ENCODE measurements around the gene ICA1.
"Not testable (repeated sequence)": the region's sequence is repeated elsewhere in the genome, so short reads cannot be mapped to it uniquely, and the experiment has no call there.

ICA1 gene

GRCh38 chr7:8254667-8255066 is 7.3 kb downstream of the ICA1 start:
- DNase-seq (ENCODE audit: low read depth): no peak
- no peak for TF ChIP-seq CTCF (conservative IDR thresholded peaks at IDR 0.05; ENCODE audit: low read depth, low read length)
- H3K4me3 ChIP-seq (ENCODE audit: low read depth, low read length): no peak overlapping the region

- TF ChIP-seq CTCF (conservative IDR thresholded peaks at IDR 0.05; ENCODE audit: low read depth, low read length): no peak
- H3K4me3 ChIP-seq (ENCODE audit: low read depth, low read length): no peak overlapping the region
- DNase-seq (ENCODE audit: low read depth): no peak
These were observed 7.8 kb downstream of the ICA1 start for GRCh38 chr7:8254215-8254614.

- DNase-seq (ENCODE audit: low read depth): no peak
- no peak overlapping the region for H3K4me3 ChIP-seq (ENCODE audit: low read depth, low read length)
- TF ChIP-seq CTCF (conservative IDR thresholded peaks at IDR 0.05; ENCODE audit: low read depth, low read length): no peak
These were observed 10.8 kb downstream of the ICA1 start for GRCh38 chr7:8251195-8251594.

- no peak for DNase-seq (ENCODE audit: low read depth)
- H3K4me3 ChIP-seq (ENCODE audit: low read depth, low read length): no peak overlapping the region
- TF ChIP-seq CTCF (conservative IDR thresholded peaks at IDR 0.05; ENCODE audit: low read depth, low read length): no peak
These were observed 11.4 kb downstream of the ICA1 start for GRCh38 chr7:8250547-8250946.

GRCh38 chr7:8249121-8249520 is 12.8 kb downstream of the ICA1 start:
- H3K4me3 ChIP-seq (ENCODE audit: low read depth, low read length): no peak overlapping the region
- no peak for DNase-seq (ENCODE audit: low read depth)

GRCh38 chr7:8246020-8246419 is 15.9 kb downstream of the ICA1 start:
- DNase-seq (ENCODE audit: low read depth): no peak
- H3K4me3 ChIP-seq (ENCODE audit: low read depth, low read length): no peak overlapping the region
- TF ChIP-seq CTCF (conservative IDR thresholded peaks at IDR 0.05; ENCODE audit: low read depth, low read length): no peak

More at GRCh38 chr7:8249121-8249520, 12.8 kb downstream of the ICA1 start:
- TF ChIP-seq CTCF (conservative IDR thresholded peaks at IDR 0.05; ENCODE audit: low read depth, low read length): no peak

- not testable (repeated sequence) for H3K4me3 ChIP-seq (ENCODE audit: low read depth, low read length); DNase-seq (ENCODE audit: low read depth)
These were observed 16.9 kb downstream of the ICA1 start for GRCh38 chr7:8245032-8245431.

GRCh38 chr7:8243059-8243458 is 18.9 kb downstream of the ICA1 start:
- not testable (repeated sequence) for H3K4me3 ChIP-seq (ENCODE audit: low read depth, low read length); DNase-seq (ENCODE audit: low read depth)

GRCh38 chr7:8239702-8240362 is 22.1 kb downstream of the ICA1 start:
- not testable (repeated sequence) for DNase-seq (ENCODE audit: low read depth); H3K4me3 ChIP-seq (ENCODE audit: low read depth, low read length)

Measured in choroid plexus epithelial cell (primary cell).